SK-N-MC (cell line): ENCODE measurements around the gene FKBP10.

Source experiments
- EZH2 ChIP-seq: fragments of 200-600 bp; sonication (generic); IDR thresholded peaks from one replicate; pipeline ENCODE4 v1.6.1; 2017; ENCODE audit warnings: antibody characterized with exemption
- POLR2AphosphoS5 ChIP-seq: IDR thresholded peaks from 2 replicates; pipeline ENCODE4 v1.6.1; 2012; ENCODE audit warnings: mild to moderate bottlenecking, low read depth, low read length, borderline replicate concordance

DNA sequence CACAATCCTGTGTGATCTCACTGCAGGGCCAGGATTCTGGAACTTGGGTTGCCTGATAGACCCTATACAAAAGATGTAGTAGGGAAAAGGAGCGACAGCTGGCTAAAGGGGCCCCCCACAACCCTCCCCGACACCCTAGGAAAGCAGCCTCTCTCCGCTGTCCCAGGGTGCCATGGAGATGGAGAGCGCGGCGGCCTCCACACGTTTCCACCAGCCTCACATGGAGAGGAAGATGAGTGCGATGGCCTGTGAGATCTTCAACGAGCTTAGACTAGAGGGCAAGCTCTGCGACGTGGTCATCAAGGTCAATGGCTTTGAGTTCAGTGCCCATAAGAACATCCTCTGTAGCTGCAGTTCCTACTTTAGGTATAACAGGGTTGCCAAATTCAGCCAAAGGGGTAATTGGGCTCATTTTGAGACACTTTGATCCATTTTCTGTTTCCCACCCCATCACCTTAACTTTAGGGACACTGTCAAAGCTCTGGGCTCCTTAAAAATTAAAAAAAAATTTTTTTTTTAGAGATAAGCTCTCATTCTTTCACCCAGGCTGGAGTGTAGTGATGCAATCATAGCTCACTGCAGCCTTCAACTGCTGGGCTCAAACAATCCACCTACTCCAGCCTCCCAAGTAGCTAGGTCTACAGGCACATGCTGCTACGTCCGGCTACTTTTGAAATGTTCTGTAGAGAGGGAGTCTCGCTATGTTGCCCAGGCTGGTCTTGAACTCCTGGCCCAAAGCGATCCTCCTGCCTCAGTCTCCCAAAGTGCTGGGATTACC lies 25.1 kb downstream of the FKBP10 start, which contains the start of gene KLHL10:
- TF ChIP-seq EZH2 (no peak), POLR2AphosphoS5 (no peak)
